Caco-2 (cell line): Measurements from ENCODE around the gene HIRA. TPM values are rescaled to one million over a fixed set of nuclear protein-coding genes. Genes with fewer than 3 reads are reported as not detected.

Experiments used
- BruUV-seq: library from RNA; stranded (reverse); fragments of 400-500 nt; replicated peaks from 2 replicates; lab custom pipeline; 2021; lab: Mats Ljungman, UMichigan
- CTCF ChIA-PET: fragments of 300-600 bp; sonication (Branson Sonifier 250); formaldehyde crosslinking; loops from one replicate; lab custom pipeline; 2022; ENCODE audit warnings: antibody characterized with exemption; lab: Charles Lee
- POLR2A ChIA-PET: fragments of 300-600 bp; sonication (Branson Sonifier 250); formaldehyde crosslinking; loops from one replicate; lab custom pipeline; 2022; ENCODE audit warnings: antibody characterized with exemption; lab: Charles Lee
- DNase-seq, 2 experiments: peaks; one replicate each; pipeline versions ENCODE4 v3.0.0 to v3.0.0-alpha.2; 2020 to 2022
- H3K27me3 ChIP-seq: replicated peaks from 2 replicates; pipeline ENCODE4 v1.6.0; 2011; ENCODE audit warnings: low read length; ENCODE audit not compliant: control insufficient read depth, insufficient read depth
- H3K36me3 ChIP-seq: 2 replicates; pipeline ENCODE4 v1.5.1; 2011; ENCODE audit warnings: low read length; ENCODE audit not compliant: control insufficient read depth, insufficient read depth
- H3K4me1 ChIP-seq: fragments of 250-450 bp; sonication (Bioruptor Pico); 2 replicates; pipeline ENCODE4 v1.5.1; 2020; ENCODE audit warnings: mild to moderate bottlenecking
- H3K4me3 ChIP-seq: 2 replicates; pipeline ENCODE4 v1.5.1; 2011; ENCODE audit warnings: low read depth, mild to moderate bottlenecking, control low read depth, low read length
- H3K9me3 ChIP-seq: fragments of 250-450 bp; sonication (Bioruptor Pico); 2 replicates; pipeline ENCODE4 v1.5.1; 2020; ENCODE audit warnings: mild to moderate bottlenecking, moderate library complexity
- H3K27ac Mint-ChIP-seq: one replicate; pipeline ENCODE4 v1.8.0; 2022; ENCODE audit warnings: mixed read lengths; ENCODE audit not compliant: unreplicated experiment
- H3K27me3 Mint-ChIP-seq: one replicate; pipeline ENCODE4 v1.8.0; 2022; ENCODE audit warnings: mixed read lengths; ENCODE audit not compliant: insufficient read depth, unreplicated experiment
- H3K36me3 Mint-ChIP-seq: one replicate; pipeline ENCODE4 v1.8.0; 2022; ENCODE audit warnings: mild to moderate bottlenecking, mixed read lengths; ENCODE audit not compliant: insufficient read depth, unreplicated experiment
- H3K4me1 Mint-ChIP-seq: one replicate; pipeline ENCODE4 v1.8.0; 2022; ENCODE audit warnings: low read depth, mixed read lengths; ENCODE audit not compliant: unreplicated experiment
- H3K4me3 Mint-ChIP-seq: one replicate; pipeline ENCODE4 v1.8.0; 2022; ENCODE audit warnings: mild to moderate bottlenecking, moderate library complexity, mixed read lengths; ENCODE audit not compliant: unreplicated experiment
- H3K9me3 Mint-ChIP-seq: one replicate; pipeline ENCODE4 v1.8.0; 2022; ENCODE audit warnings: mixed read lengths; ENCODE audit not compliant: unreplicated experiment
- intact Hi-C: fragments of 100-400 bp; cut with micrococcal nuclease; formaldehyde crosslinking; loops from one replicate; pipeline ENCODE4 v1.10.0; 2022; ENCODE audit not compliant: unreplicated experiment
- total RNA-seq: library from RNA; stranded (reverse); gene quantifications from 2 replicates; pipeline ENCODE4 v1.2.3, GENCODE V29; 2022
- TF ChIP-seq, protein P1 (sequence below), 2 experiments: fragments of 200-600 bp in 1 of 2; IDR thresholded peaks; 1 replicate in 1 of 2; 2 replicates in 1 of 2; pipeline versions ENCODE4 v1.5.1 to v1.8.0; 2011 to 2022; ENCODE audit warnings: antibody characterized with exemption in 1 of 2, control low read depth in 1 of 2, inconsistent platforms in 1 of 2, low read depth in 1 of 2, low read length in 1 of 2, mild to moderate bottlenecking in 1 of 2, moderate library complexity in 1 of 2; ENCODE audit not compliant: insufficient read depth in 1 of 2, severe bottlenecking in 1 of 2, unreplicated experiment in 1 of 2

HIRA gene
- total RNA-seq, 1 experiment from 2014 or later, result 60.1 TPM

DNA sequence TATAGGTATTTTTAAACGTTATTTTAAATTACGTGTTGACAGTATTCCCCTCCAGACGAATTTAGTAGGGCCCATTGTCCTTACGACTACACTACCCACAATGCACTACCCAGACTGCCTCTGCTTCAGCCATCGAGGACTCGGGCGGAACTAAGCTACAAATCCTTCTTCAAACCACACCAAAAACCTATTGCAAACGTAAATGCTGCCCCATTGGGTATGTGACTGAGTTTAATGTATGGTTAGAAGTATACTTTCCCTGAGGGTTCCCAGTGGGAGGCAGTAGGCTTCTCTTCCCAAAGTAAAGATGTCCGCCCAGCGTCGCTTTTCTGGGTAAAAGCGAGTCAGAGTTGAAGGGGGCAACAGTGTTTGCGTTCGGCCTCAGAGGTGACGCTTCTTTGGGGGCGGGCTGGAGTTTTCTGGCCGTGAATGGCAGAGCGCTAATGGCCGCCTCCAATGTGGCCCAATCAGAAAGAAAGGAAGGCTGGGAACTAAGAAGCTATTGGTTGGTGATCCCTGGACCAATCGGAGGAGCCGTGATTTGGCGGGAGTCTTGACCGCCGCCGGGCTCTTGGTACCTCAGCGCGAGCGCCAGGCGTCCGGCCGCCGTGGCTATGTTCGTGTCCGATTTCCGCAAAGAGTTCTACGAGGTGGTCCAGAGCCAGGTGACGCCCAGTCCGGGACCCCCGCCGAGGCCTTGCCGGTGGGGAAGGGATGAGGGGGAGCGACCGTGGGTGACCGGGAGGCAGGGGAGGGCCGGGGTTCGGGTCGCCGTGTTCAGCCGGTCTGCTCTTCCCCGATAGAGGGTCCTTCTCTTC, 48.0 kb upstream of the HIRA start, which contains the start of gene CDC45:
Gene CDC45, plus strand, starts transcription at position 566 of the 818 bp plus-strand sequence. Its CDS starts 49 bp downstream, at position 615.
- ChIA-PET CTCF (interaction anchor here (0.9 to 1.5 kb wide), 3 partner anchors 150 to 300 kb away, joined by 3 to 6 read pairs (median 3); no protein-coding TSS in a partner anchor), POLR2A (interaction anchor here (0.7 to 1.0 kb wide), 10 partner anchors 16 to 301 kb away, joined by 3 to 10 read pairs (median 4); partner anchors contain the start of genes C22orf39, MRPL40 and SLC25A1)
- BruUV-seq, result no TSS peak
- intact Hi-C loops, result loop anchor here (1.0 to 10.0 kb wide), 4 partner anchors 32 to 302 kb away; partner anchors contain the start of genes C22orf39, MRPL40 and SLC25A1
- peak; percentile 95 to 97 for DNase-seq
- no peaks in the 10 kb centered on the region for H3K27me3 Mint-ChIP-seq
- no peaks in the 10 kb centered on the region for H3K9me3 ChIP-seq
- H3K4me3 Mint-ChIP-seq, result peak within 1 kb of the TSS; percentile 95
- H3K36me3 Mint-ChIP-seq, result peaks cover 52% of the 10 kb centered on the region
- 0 out of 2 replicates have a peak, but pooled peaks cover 2% of the 10 kb centered on the region for H3K36me3 ChIP-seq
- no peaks in the 10 kb centered on the region for H3K9me3 Mint-ChIP-seq
- no peaks in the 10 kb centered on the region for H3K27me3 ChIP-seq
- H3K4me3 ChIP-seq, result peak within 1 kb of the TSS; percentile 96
- TF ChIP-seq, protein P1, sequence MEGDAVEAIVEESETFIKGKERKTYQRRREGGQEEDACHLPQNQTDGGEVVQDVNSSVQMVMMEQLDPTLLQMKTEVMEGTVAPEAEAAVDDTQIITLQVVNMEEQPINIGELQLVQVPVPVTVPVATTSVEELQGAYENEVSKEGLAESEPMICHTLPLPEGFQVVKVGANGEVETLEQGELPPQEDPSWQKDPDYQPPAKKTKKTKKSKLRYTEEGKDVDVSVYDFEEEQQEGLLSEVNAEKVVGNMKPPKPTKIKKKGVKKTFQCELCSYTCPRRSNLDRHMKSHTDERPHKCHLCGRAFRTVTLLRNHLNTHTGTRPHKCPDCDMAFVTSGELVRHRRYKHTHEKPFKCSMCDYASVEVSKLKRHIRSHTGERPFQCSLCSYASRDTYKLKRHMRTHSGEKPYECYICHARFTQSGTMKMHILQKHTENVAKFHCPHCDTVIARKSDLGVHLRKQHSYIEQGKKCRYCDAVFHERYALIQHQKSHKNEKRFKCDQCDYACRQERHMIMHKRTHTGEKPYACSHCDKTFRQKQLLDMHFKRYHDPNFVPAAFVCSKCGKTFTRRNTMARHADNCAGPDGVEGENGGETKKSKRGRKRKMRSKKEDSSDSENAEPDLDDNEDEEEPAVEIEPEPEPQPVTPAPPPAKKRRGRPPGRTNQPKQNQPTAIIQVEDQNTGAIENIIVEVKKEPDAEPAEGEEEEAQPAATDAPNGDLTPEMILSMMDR (IDR thresholded peaks at IDR 0.05; ENCODE audit: insufficient read depth in 1 of 2, low read depth in 1 of 2, low read length in 1 of 2, severe bottlenecking in 1 of 2, unreplicated experiment in 1 of 2), result no peak
- peaks cover 6% of the 10 kb centered on the region; the same call in 1 of the 2 replicates for H3K4me1 ChIP-seq
- H3K4me1 Mint-ChIP-seq, result peaks cover 23% of the 10 kb centered on the region
- H3K27ac Mint-ChIP-seq, result peak within 1 kb of the TSS; percentile 100

DNA sequence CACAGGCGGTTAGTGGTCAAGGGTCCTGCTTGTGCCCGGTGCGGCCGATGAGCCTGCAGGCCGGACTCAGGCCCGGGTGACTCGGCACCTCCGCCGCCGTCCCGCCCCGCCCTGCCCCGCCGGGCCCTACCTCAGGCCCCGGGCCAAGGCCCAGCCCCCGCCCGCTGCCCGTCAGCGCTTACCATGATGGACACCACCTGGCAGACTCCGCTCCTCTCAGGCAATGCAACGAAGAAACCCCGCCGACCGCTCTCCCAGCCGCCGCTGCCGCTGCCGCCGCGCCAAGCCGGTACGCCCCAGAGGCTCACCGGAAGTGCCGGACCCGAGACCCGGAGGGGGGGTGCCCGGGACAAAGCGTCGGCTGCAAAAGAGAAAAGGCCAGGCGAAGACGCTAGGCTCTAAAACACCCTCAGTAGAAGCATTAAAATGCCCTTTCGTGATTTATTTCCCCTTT, 47.4 kb upstream of the HIRA start, which contains the start of gene UFD1:
Gene UFD1, minus strand, starts transcription at position 293 of the 454 bp plus-strand sequence. Its CDS starts 108 bp downstream, at position 185.
- peak within 1 kb of the TSS; percentile 95 for H3K4me3 Mint-ChIP-seq
- Histone ChIP-seq H3K27me3 (no peaks in the 10 kb centered on the region), H3K9me3 (no peaks in the 10 kb centered on the region), H3K4me3 (peak within 1 kb of the TSS; percentile 96), H3K36me3 (0 out of 2 replicates have a peak, but pooled peaks cover 2% of the 10 kb centered on the region), H3K4me1 (peaks cover 6% of the 10 kb centered on the region; the same call in 1 of the 2 replicates)
- H3K27ac Mint-ChIP-seq, result peak within 1 kb of the TSS; percentile 100
- TF ChIP-seq, protein P1 (IDR thresholded peaks at IDR 0.05; ENCODE audit: insufficient read depth in 1 of 2, low read depth in 1 of 2, low read length in 1 of 2, severe bottlenecking in 1 of 2, unreplicated experiment in 1 of 2), result no peak
- no peaks in the 10 kb centered on the region for H3K27me3 Mint-ChIP-seq
- CTCF ChIA-PET, result interaction anchor here (0.9 to 2.3 kb wide), 4 partner anchors 151 to 299 kb away, joined by 3 to 11 read pairs (median 4); no protein-coding TSS in a partner anchor
- intact Hi-C loops, result loop anchor here (1.0 to 10.0 kb wide), 4 partner anchors 32 to 302 kb away; partner anchors contain the start of genes C22orf39, MRPL40 and SLC25A1
- no peaks in the 10 kb centered on the region for H3K9me3 Mint-ChIP-seq
- BruUV-seq, result no TSS peak
- H3K36me3 Mint-ChIP-seq, result peaks cover 48% of the 10 kb centered on the region
- H3K4me1 Mint-ChIP-seq, result peaks cover 23% of the 10 kb centered on the region
- POLR2A ChIA-PET, result interaction anchor here (0.7 to 1.0 kb wide), 5 partner anchors 20 to 47 kb away, joined by 3 to 10 read pairs (median 3); partner anchors contain the start of genes C22orf39 and MRPL40
- DNase-seq, result peak; percentile 84 to 86
